Renal pelvis (tissue), 4 donors: Measurements from ENCODE around the gene MRPL34. TPM values are rescaled to one million over a fixed set of nuclear protein-coding genes. Genes with fewer than 3 reads are reported as not detected.
A peak's percentile ranks its signal among the peaks of the same experiment; 100 is the strongest.

Experiments
- DNase-seq: peaks from one replicate; pipeline ENCODE4 v3.0.0-alpha.2; 2013
- polyA plus RNA-seq, 3 donors: library from polyadenylated mRNA; unstranded; fragments of 120-200 nt; gene quantifications; one replicate each; pipeline ENCODE4 v1.2.1, GENCODE V29; 2013; ENCODE audit not compliant: insufficient read length in 3 of 3

The MRPL34 gene
- polyA plus RNA-seq, 3 donors = 59.2 to 71.3 (median 63.5) TPM

DNA sequence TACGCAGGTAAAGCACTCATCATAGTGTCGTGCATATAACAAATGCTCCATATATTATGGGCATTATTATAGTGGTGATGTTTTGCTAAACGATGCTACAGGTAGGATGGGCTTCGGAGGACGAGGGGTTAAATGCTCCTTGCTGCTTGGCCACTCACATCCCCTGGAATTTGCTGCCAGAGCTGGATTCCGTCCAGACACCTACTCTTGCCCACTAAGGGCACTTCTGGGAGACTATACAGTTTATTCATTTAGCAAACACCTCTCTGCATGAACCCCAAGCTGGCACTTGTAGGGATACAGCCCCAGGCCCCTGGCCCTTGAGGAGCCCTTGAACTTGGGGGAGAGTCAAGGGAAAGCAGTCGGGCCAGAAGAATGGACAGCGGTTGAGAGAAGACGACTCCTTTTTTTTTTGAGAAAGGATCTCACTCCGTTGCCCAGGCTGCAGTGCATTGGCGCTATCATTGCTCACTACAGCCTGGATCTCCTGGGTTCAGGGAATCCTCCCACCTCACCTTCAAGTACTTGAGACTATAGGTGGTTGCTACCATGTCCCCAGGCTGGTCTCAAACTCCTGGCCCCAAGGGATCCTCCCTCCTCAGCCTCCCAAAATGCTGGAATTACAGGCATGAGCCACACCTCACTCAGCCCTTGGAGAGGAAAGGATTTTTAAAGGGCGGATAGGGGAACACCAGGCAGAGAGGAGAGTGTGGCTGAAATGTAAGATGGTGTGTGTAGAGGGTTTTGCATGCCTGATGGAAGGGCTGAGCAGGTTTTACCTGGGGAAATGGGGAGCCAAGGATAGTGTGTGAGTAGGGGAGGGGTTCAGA lies 1.1 kb upstream of the MRPL34 start:
- DNase-seq = no peak

DNA sequence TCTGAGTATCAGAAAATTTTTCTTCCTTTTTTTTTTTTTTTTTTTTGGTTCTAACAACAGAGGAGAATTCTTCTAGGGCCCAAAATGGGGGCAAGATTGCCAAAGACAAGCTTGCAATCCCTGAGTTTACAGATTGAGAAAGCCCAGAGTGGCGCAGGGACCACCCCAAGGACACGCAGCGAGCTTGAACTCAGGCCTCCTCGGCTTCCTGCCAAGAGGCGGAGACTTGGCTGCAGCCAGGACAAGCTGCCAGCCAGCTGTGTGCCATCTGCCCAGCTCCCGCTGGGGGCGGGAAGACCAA lies 506 bp upstream of the MRPL34 start:
- no peak for DNase-seq

DNA sequence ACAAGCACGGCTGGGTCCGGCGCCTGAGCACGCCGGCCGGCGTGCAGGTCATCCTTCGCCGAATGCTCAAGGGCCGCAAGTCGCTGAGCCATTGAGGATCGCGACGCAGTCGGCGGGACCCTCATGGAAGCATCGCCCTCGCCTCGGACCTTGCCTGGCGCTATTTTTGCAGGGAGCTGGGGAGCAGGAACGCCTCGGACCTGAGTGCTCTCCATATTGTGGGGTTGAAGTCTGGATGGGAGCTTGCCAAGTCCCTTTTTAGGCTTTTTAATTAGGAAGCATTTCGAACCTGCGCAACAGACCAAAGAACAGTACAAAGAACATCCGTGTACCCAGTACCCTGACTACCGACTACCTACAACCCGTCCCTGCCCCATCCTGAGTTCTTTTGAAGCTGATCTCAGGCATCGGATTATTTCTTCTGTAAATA lies 628 bp downstream of the MRPL34 start:
- DNase-seq = no peak

DNA sequence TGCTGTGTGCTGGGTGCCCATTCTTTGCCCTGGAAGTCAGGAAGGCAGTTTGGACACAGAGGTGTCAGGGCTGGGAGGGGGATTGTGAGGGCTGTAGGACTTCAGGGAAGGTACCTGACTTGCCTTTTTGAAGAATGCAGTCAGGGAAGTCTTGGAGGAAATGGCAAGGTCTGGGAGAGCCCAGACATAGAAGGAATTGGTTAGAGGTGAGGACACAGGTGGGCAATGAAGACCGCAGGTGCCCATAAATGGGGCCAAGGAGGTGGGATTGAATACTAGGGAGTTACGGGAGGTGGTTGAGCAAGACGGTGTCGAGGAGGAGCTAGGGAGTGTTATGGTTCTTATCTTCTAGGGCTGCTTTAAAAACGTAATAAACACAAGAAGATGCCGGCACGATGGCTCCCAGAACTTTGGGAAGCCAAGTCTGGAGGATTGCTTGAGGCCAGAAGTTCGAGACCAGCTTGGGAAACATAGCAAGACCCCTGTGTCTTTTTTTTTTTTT lies 2.3 kb downstream of the MRPL34 start:
- no peak for DNase-seq

DNA sequence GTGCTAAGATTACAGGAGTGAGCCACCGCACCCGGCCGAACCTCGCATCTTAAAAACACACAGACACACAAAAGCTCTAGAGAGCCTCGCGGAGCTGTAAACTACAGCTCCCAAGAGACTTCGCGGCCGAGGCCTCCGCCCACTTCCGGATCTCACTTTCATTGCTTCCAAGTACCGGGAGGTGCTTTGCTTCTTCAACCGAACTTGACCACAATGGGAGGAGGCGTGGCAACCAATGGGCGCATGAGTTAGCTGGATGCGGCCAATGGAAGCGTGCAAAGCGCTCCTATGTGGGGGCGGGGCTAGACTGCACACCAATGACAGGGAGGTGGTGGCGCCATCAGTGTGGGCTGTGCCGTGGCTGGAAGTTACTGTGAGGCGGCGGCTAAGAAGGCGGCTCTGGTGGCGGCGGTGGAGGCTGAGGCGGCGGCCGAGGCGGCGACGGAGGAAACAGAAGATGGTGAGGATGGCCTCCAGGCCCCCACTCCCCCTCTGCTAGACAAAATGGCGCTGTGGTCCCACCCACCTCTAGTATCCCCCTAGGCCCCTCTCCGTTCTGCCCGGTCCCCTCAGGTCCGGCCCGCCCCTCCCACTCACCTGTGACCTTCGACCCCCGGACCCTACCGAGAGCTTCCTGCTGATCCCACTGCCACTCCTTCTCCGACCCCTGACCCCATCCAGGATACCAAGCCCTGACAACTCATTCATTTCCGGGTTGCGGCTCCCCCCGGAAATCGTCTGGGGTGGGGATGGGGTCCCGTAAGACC lies 3.7 kb downstream of the MRPL34 start, which contains the start of gene DDA1:
Gene DDA1 (plus strand): TSS at position 366 of the 767 bp plus-strand sequence. CDS start 92 bp downstream, at position 458.
- peak; percentile 100 for DNase-seq

DNA sequence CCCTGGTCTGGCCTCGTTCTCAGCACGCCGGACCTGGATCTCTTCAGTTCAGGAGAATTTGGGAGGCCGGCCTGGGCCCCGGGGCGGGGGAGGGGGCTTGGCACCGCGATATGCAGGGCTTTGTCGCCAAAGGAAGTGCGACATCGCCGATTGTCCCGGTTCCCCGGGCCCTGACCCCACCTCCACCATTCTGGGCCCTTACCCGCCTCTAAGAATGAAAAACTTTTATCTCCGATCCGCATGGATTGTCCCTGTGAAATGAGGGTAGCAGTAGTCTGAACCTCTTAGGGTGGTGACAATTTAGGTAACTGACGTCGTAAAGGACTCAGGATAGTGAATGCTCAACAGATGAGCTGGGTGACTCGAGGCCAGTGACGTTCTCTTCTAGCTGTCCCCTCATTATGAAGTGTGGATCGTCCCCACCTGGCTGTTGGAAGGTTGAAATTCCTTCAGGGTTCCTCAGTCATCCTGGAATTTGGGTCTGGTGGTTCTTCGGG lies 4.3 kb downstream of the MRPL34 start:
- no peak for DNase-seq

DNA sequence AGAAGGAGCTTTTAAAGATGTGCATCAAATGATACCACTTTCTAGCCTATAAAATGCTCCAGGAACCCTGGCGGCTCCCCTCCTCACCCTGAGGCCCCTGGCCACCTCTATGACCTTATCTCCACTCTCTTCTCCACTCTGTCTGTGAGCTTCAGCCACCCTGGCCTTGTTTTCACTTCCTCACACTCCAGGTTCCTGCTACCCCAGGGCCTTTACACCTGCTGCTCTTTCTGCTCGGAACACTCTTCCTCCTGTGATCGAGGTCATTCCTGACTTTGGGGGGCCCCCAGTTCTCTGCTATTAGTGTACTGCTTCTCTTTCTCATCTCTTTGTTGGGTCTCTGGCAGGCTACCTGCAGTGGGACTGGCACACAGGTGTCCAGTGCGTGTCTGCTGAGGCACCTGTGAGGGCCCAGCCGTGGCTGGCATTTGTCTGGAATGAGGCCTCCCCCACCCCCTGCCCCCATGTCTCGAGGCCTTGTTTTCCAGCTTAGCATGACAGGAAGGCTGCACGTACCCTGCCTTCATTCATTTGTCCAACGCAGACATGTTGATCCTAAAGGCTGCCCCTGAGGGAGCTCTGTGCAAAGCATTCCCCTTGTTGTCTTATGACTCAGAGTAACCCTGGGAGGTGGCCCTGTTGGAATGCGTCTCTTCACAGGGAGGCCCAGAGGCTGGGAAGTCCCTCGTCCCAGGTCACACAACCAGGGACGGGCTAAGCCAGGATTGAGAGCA lies 6.0 kb downstream of the MRPL34 start:
- DNase-seq = no peak

DNA sequence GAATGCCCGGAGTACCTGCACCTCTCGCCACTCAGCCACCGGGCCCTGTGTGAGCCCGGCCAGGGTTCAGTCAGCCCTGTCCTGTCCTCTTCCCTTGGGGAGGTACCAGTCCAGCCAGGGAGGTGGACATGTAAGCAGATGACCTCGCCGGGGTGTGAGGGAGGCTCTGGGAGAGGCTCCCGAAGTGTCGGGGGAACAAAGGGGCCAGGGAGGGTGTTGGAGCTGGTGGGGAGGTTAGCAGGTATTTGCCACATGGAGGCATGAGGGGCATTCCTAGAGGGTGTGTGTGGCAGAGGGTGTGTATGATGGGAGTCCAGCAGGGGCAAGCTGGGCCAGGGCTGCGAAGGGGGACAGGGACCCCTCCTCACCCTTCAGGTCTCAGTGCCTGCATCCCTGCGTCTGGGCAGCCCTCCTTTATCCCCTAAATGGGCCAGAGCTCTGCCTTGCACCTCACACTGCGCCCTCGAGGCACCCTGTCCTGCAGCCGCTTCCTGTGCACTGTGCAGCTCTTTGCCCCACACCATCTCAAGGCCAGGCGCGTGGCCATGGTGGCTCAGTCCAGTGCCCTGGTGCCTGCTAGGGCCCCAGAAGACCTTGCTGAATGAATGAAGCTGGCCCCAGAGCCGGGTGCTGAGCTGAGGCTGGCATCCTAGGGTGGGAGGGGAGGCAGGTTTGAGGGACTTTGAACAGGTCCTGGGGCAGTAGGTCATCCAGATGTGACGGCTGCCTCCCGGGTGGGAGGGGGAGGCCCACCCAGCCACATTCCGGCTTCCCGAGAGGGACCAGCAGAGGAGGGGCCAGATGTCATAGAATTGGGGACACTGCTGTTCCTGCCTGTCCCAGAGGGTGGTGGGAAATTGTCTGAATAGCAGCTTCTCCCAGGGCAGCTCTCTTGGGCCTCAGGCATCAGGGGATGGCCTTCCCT lies 6.8 kb downstream of the MRPL34 start:
- no peak for DNase-seq

DNA sequence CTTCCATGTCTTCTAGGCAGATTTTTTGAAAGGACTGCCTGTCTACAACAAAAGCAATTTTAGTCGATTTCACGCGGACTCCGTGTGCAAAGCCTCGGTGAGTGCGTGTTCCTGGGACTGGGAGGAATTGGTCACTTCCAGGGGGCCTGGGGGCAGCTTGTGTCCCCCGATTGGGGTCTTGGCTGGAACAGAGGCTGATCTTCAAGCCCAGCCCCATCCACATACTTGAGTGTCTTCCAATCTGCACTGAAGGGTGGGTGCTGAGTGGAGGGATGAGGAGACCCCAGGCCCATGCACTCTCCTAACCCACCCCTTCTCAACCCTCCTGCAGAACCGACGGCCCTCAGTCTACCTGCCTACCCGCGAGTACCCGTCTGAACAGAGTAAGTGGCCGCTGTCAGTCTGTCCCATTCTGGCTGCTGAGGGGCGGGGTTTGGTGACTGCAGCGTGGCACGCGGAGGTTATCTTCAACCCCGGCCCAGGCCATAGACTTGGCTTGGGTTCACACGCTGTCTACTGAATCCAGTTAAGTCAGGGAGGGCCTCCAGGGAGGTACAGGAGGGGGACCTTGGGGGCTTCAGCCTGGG lies 8.4 kb downstream of the MRPL34 start:
- no peak for DNase-seq

DNA sequence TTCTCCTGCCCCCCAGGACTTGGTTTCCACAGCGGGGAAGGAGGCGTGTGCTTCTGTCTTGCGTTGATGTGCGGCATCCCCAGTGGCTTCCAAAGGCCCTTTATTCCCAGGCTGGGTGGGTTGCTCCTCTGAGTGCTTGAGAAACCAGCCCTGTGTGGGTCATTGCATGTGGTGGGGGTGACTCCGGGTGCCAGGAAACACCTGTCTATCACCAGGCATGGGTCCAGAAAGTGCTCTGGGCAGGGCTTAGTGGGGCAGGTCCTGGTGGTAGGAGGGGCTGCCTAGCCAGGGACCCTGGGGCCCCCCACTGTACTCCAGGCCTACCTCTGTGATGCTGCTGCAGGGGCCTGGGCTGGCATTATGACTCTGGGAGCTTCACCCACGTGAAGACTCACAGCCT lies 13.3 kb downstream of the MRPL34 start:
- no peak for DNase-seq

DNA sequence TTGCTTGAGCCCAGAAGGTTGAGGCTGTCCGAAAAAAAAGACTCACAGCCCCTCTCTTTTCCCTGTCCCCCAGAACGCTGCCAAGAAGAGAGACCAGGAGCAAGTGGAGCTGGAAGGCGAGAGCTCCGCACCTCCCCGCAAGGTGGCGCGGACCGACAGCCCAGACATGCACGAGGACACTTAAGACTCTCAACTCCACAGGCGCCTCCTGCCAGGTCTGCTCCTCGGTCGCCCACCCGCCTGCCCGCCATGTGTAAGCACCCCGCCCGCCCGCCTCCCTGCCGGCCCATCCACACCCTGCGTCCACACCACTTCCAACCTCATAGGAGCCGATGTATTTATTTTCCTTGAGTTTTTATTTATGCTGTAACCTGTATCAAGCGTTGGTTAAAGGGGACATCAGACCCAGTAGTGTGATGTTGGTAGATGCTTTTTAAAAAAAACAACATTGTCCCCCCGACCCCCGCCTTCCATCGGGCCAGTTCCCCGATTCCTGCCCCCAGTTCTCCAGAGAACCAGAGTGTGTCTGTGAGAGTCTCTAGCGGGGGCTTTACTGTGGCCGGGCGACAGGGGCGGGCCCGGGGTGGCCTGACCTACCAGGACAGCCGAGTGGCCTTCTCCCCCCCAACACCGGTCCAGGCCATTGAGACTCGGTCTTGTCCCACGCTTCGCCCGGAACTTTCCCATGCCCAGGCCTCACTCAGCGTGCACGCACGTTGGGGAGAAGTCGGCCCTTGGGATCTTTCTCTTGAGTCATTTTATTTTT lies 14.0 kb downstream of the MRPL34 start:
- no peak for DNase-seq

DNA sequence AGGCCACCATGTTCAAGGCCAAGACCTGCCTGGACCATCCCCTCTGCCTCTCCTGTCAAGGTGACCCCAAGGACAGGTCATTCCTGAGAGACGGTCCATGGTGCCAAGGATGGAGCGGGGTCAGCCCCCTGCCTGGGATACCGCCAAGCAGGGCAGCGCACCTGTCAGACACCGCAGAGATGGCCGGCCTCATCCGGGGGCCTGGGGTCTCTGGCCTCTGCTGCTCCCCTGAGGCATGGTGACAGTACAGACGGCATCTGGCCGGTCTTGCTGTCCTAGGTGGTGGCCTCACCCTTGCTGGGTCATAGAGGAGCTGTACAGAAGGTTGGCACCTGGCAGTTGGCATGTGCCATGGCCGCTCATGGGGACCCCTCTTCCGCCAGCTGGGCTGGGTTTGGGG lies 14.8 kb downstream of the MRPL34 start:
- no peak for DNase-seq

DNA sequence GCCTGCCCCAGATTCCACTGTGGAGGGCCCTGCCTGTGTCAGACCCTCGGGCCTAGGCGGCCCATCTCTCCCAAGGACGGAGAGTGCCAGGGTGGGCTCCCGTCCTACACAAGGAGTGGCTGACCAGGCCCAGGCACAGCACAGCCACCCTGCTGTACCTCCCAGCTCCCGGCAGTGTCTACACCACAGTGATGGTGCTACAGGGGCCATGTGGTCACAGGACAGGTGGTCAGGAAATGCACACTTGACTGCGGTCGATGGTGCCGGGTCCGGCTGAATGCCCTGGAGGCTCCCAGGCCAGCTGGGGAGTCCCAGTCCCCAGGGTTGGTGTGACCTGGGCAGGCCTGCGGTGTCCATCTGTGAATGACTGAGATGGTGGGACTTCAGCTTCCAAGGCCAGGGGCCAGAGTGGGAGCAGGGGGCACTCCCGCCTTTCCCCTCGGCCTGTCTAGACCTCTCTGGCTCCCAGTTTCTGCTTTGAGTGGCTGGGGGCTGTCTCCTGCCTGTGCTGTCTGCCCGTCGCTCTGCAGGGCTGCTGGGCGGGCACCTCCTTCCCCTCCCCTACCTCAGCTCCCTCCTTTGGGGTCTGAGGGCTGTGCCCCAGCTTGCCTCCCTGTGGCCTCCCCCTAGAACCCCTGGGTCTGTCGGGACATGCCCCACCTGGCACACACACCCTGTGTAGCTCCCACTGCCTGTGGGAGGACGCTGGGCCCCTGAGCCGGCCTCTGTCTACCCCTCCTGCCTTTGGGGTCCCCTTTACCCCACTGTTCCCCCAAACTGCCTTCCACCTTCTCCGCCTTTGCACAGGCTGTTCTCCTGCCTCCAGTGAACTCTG lies 16.2 kb downstream of the MRPL34 start:
- DNase-seq = no peak

DNA sequence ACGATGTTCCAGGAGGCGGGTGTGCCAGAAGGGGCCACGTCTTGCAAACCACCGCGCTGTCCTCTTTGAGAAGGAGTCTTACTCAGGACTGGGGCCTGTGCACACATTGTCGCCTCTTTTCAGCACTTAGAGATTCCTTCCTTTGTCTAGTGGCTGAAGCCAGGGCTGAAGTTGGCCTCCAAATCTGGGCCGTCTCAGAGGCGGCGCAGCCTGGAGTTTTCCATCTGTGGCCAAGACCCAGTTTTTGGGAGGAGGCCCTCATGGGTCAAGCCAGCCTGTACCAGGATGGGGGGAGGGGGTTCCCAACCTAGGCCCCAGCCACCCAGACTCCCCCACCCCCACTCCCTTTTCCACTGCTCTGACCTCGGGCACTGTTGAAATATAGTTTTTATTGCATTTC lies 17.2 kb downstream of the MRPL34 start:
- DNase-seq = no peak

DNA sequence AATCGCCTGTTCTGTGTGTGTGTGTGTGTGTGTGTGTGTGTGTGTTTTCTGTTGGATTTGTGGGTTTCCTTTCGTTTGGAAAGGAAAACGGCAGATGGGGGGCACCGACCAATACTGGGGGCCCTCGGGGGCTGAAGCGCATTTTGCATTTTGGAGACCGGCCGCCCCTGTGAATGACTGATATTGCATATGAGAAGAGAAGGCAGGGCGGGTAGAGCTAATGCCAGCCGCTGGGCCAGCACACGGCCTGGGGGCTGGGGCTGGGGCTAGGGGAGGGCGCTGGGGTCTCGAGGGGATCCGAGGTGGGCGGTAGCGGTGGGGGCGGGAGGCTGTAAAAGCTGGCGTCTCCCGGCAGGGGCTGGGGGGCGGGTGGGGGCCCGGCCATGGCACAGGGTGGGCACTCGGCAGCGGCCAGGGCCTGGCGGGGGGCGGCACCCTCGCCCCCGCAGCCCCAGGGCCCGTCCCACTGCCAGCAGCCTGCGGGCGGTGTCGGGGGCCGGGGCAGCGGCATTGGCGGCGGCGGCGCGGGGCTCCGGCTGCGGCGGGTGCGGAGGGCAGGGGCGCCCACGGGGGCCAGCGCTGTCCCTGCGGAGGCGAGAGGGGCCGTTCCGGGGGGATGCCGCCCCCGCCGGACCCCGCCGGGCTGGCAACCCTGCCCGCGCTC lies 17.8 kb downstream of the MRPL34 start:
- DNase-seq = no peak

DNA sequence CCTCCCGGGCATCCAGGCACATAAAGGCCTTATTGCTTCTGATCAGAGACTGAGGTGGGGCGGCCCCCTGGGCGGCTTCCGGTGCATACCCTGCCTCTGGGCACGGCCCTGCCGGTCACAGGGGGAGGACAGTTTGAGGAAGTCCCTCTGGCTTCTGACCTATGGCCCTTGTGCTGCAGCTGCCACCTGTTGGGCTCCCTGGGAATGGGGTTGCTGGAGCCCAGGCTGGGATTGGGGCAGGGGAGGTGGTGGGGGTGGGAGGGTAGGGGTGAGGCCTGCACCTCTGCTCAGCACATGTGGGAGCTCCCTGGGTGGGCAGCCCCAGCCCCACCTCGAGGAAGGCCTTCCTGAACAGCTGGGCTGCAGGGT lies 18.3 kb downstream of the MRPL34 start:
- DNase-seq = no peak

DNA sequence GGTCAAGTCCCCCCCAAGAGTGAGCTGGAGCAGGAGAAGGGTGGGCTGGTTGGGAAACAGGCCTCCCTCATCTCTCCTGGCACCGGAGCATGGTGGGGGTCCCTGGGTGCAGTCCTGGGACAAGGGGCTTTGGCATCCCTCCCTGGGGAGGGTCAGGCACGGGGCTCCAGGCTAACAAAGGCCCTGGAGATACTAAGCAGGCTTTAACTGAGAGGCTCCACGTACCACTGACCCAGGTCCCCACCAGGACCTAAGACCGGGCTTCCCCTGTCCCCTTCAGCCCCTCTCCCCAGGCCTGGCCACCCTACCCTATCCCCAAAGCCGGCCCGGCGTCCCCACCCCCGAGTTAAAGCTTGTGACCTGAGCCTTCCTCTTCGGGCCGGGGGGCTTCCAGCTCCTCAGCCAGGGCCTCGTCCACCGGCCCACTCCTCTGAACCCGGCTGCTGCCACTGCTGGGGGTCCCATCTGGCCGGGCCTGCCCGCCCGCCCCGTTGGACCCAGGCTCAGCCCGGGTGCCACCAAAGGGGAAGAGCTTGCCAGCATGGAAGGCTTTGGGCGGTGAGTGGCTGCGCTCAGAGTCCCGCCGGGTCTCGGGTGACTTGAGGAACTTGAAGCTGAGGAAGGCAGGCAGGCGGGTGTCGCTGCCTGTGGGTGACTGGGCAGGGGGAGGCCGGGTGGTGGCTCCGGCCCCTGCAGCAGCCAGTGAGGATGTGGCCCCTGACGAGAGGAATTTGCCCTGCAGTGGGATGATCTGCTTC lies 18.9 kb downstream of the MRPL34 start:
- DNase-seq = no peak

DNA sequence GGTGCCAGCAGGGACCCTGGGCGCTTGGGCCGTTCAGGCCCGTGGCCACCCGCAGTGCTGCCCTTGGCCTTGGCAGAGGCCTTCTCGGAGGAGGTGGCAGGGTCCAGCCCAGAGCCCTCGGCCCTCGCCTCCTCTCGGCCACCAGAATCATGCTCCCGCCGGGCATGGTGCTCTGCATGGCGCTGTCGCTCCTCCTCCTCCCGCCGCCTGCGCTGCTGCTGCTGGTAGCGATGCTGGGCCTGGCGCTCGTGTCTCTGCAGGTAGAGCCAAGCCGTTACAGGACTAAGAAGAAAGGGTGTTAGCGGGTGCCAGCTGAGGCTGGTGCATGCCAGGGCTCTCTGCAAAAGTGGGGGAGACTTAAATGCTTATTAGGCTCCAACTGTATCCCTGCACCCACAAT lies 19.5 kb downstream of the MRPL34 start:
- no peak for DNase-seq
